Measurements from ENCODE around the gene RBMX.
"Not testable (repeated sequence)": the region's sequence is repeated elsewhere in the genome, so short reads cannot be mapped to it uniquely, and the experiment has no call there.

RBMX gene

DNA sequence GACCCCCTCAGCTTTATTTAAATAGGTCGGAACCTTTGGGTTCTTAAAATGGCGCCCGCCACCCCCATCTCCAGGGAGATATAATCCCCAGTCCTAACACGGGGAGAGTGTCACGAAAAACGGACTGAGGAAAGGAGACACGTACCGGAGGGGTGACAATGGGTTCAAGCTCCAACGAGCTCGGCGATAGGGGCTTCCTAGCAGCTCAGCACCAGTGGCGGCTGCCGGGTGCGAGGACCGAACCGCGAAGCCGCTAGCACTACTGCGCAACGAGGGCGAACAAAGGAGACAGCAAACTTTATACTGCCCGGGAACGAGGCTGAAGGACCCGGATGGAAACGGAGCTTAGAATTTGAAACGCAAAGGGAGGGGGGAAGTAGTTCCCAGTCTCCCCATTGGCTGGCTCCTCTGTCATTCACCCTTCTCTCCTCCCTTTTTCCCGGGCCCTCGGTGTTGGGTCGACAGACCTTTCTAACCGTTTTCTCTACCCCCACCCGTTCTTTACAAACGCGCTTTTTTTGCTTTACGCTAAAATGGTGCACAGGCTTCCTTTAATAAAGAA lies at the start of gene RBMX:
RBMX (minus strand) TSS at position 274 of the 562 bp plus-strand sequence. CDS start 1,298 bp downstream, outside the sequence.
- peak; percentile 87 for DNase-seq (ENCODE audit: low spot score)

DNA sequence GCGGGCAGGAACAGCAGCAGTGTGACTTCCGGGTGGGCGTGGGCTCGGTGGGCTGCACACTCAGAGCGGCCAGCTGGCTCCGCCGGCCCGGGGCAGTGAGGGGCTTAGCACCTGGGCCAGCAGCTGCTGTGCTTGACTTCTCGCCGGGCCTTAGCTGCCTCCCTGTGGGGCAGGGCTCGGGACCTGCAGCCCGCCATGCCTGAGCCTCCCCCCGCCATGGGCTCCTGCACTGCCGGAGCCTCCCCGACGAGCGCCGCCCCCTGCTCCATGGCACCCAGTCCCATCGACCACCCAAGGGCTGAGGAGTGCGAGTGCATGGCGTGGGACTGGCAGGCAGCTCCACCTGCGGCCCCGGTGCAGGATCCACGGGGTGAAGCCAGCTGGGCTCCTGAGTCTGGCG lies 40.9 kb upstream of the RBMX start:
- not testable (repeated sequence) for DNase-seq (ENCODE audit: low spot score)

DNA sequence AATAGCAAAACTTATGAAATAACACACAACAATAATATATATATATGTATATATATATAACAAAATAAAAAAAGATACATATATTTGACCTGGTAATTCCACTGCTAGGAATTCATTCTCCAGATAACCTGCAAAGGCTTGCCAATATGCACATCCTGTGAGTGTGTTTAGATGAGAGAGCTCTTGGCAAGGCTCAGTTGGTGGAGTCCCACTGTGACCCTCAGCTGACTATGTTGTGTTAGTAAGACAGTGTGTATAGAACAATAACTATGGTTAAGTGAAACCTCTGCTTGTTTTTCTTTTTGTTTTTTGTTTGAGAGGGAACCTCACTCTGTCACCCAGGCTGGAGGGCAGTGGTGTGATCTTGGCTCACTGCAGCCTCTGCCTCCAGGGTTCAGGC lies 39.5 kb upstream of the RBMX start:
- DNase-seq (ENCODE audit: low spot score), result no peak

DNA sequence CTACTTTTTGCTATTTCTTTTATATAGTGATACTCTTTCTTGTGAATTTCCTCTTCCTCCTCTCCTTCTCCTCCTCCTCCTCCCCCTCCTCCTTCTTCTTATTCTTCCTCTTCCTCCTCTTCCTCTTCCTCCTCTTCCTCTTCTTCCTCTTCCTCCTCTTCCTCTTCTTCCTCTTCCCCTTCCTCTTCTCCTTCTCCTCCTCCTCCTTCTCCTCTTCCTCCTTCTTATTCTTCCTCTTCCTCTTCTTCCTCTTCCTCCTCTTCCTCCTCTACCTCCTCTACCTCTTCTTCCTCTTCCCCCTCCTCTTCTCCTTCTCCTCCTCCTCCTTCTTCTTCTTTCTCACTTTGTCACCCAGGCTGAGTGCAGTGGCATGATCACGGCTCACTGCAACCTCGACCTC lies 36.3 kb upstream of the RBMX start:
- no peak for DNase-seq (ENCODE audit: low spot score)

DNA sequence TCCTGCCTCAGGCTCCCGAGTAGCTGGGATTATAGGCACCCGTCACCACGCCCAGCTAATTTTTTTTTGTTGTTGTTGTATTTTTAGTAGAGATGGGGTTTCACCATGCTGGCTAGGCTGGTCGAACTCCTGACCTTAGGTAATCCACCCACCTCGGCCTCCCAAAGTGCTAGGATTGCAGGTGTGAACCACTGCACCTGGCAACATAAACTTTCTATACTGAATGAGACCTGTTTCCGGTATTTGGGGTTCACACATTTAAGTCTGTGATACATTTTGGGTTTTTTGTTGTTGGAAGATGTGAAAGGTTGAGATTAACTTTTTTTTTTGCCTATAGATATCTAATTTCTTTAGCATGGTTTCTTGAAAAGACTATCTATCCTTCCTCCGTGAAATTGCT lies 31.1 kb upstream of the RBMX start:
- not testable (repeated sequence) for DNase-seq (ENCODE audit: low spot score)

DNA sequence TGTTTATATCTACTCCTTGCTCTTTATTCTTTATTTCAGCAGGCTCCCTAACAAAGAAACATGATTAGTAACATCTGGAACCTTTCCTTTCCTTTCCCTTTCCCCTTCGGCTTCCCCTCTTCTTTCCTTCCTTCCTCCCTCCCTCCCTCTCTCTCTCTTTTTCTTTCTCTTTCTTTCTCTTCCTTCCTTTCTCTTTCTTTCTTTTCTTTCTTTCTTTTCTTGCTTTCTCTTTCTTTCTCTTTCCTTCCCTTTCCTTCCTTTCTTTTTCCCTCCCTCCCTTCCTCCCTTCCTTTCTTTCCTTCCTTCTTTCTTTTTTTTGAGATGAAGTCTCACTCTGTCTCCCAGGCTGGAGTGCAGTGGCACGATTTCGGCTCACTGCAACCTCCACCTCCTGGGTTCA lies 30.7 kb upstream of the RBMX start:
- no peak for DNase-seq (ENCODE audit: low spot score)

DNA sequence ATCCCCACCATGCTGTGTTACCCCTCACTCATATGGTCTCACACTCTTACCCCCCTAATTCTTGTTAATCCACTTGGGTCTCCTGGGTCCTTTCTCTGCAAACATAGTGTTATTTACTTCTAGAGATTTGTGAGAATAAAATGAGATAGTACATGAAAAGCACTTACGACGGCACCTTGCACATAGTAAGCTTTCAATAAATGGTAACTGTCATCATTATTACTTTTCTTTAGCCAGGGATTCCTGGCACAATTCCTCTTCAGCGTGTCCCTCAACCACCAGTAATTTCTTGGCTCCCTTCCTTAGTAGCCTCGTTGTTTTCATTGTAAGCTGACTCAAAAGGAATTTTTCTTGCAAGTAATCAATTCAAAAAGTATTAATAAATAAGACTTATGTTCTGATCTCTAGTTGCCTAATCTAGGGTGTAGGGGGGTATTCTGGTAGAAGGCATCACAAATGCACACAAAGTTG lies 30.1 kb upstream of the RBMX start:
- DNase-seq (ENCODE audit: low spot score), result no peak

DNA sequence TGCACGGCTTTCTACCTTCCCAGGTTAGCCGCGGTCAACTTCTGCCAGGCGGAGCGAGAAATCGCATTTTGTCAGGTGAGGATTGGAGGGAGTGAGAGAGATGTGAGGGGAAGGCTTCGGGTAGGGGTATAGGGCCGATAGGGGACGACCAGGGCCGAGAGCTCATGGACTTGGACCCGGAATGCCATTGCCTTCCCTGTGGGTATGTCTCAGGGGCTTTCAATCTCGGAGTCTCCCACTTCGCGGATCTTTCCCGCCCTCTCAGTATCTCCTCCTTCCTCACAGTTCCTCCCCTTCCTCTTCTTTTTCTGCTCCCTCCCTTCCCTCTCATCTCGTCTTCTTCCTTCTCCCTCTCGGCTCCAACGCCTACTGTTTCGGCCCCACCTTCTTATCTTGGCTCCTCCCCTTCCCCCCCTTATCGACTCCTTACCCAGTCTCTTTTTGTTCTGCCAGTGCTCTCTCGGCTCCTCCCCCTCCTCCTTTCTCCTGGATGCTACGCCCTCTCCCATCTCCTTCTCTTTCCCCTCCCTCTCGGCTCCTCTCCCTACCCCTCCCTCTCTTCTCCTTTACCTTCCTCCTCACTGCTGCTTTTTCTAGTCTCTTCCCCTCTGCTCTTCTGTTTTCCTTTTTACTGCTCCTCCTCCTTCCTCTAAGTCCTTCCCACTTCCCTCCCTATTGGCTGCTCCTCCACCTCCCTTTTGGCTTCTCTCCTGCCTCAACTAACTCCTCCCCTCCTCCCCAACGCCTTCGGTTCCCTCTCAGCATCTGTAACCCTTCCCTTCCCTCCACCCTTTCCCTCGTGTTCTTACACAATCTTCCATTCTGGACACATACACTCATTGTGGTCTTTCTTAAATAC lies 29.4 kb upstream of the RBMX start:
- DNase-seq (ENCODE audit: low spot score), result peak; percentile 77

DNA sequence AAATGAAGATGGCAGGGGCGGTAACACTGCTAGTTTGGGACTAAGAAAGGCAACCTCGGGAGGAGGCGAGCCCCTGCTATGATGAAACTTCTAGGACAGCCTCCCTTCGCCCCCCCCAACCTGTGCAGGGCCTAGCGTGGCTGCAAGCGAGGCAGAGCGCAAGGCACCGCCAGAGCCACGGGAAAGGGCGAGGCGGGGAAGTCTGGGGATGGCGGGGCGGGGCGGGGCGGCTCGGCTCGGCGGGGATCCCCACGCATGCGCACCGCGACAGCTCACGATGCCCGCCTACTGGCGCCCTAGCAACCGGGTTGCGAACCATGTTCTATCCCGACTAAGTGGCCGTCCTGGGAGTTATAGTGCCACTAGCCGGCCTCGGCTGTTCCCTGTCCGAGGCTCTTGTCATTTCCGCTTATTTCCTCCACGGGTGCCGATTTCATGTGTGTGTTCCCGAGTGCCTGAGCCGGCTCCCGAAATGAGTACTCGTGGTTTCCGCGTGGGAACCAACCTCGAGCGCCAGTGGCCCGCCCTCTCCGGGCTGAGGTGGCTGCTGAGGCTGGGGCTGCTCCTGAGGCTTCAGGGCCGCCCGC lies 28.7 kb upstream of the RBMX start:
- peak; percentile 92 for DNase-seq (ENCODE audit: low spot score)

DNA sequence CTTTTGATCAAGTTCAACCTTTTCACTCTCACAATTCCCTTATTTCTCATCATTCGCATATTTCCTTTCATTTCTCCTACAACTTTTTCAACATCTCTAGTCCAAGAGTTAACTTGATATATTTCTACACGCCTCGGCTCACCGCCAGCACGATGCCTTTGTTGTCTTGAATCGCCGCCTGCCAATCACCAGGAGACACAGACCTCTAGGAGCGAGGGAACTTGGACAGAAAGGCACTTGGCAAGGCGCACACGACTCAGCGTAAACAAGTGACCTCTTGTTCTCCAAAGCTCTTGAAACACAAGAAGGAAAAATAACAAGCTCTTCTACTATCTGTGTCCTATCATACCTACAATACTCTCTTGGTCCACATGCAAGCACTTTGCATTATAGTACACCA lies 27.1 kb upstream of the RBMX start:
- no peak for DNase-seq (ENCODE audit: low spot score)

DNA sequence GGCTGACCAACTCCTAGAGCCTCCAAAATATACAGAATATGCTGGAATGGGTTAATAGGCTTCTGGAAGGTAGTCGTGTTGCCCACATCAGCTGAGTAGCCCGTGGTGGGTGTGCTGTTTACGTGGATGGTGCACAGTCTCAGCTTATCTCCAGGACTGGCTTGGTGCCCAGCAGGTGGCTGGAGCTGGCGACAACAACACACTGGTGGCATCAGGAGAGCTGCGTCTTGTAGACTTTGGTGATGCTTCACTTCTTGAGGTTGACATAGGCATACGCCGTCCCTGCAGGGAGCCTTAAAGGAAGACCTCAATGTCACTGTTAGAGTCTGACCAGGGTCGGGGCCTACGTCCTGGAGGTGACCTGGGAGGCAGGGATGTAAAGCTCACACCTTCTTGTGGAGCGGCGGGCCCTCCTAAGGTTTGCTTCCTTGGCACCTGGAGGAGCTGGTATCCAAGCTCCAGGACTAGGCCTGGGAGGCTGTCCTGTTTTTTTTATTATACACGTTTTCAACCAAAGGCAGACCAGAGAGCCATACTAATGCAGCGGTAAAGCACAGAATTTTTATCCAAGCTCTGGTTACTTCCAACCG lies 26.5 kb upstream of the RBMX start:
- DNase-seq (ENCODE audit: low spot score), result no peak

DNA sequence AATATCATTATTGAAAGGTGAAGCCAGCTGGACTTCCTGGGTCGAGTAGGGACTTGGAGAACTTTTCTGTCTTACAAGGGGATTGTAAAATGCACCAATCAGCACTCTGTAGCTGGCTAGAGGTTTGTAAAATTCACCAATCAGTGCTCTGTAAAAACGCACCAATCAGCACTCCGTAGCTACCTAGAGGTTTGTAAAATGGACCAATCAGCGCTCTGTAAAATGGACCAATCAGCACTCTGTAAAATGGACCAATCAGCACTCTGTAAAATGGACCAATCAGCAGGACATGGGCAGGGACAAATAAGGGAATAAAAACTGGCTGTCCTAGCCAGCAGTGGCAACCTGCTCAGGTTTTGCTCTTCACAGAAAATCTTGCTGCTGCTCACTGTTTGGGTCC lies 23.5 kb upstream of the RBMX start:
- not testable (repeated sequence) for DNase-seq (ENCODE audit: low spot score)

DNA sequence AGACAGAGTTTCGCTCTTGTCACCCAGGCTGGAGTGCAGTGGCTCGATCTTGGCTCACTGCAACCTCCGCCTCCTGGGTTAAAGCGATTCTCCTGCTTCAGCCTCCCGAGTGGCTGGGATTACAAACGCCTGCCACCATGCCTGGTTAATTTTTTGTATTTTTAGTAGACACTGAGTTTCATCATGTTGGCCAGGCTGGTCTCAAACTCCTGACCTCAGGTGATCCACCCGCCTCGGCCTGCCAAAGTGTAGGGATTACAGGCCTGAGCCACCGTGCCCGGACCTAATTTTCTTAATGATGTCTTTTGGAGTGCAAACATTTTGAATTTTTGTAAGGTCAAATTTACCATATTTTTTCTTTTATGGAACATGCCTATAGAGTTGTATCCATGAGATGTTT lies 19.5 kb upstream of the RBMX start:
- not testable (repeated sequence) for DNase-seq (ENCODE audit: low spot score)

DNA sequence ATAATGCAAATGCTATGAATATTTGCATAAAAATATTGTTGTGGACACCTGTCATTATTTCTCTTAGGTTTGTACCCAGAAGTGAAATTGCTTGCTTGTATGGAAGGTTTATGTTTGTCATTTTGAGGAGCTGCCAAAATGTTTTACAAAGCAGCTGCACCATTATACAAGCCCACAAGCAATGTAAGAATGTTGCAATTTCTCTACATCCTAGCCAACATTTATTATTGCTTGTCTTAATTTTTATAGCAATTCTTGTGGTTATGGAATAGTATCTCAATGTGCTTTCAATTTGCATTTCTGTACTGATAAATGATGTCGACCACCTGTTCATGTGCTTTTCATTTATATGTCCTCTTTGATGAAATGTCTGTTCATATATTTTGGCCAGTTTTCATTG lies 18.7 kb upstream of the RBMX start:
- DNase-seq (ENCODE audit: low spot score), result no peak

DNA sequence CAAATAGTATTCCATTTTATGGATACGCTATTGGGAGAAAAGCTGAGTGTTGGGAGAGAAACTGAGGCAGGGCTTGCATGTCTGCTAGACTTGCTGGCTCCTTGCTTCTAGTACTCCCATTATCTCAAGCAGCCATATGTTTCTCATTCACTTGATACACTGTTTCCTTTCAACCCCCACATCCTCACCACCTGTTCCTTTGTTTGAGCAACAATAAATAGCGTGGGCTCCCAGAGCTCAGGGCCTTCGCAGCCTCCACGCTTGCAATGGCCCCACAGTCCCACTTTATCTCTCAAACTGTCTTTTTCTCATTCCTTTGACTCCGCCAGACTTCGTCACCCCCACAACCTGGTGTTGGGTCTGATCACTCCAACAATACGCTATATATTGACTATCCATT lies 18.2 kb upstream of the RBMX start:
- DNase-seq (ENCODE audit: low spot score), result not testable (repeated sequence)

DNA sequence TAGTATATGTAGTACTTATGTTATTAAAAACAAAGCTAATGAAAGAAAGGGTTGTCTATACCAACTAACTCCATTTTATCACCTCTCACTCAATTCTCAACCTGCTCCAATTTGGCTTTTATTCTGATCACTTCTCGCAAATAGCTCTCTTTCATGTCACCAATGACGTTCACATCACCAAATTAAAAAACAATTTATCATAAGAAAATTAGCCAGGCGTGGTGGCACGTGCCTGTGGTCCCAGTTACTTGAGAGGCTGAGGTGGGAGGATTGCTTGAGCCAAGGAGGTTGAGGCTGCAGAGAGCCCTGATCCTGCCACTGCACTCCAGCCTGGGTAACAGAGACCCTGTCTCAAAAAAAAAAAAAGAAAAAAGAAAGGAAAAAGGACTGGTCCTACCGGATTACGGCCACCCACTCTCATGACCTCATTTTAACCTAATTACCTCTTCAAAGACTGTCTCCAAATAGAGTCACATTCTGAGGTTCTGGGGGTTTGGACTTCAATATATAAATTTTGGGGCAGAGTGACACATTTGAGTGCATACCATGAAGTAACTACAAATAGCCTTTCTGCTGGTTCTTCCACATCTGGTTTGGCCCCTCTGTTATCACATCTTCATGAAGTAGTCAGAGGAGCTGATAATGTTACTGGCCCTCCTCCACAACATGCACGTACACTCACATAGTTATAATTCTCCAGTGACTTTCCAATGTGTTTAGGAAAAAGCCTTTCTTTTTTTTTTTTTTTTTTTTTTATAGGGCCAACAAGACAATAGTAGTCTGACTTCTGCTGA lies 15.8 kb upstream of the RBMX start:
- no peak for DNase-seq (ENCODE audit: low spot score)

DNA sequence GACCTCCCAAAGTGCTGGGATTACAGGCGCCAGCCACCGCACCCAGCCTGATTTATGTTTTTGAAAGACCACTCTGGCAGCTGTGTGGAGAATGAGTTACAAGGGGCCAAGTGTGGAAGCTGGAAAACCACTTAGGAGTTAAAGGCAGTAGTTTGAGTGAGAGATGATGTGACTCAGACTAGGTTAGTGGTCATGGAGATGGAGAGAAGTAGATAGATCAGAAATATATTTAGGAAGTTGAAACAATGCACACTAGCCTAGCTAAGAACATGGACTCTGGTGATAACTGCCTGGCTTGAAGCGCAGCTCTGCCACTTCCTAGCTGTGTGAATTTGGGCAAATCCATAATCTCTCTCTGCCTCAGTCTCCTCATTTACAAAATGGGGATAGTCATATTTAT lies 11.9 kb upstream of the RBMX start:
- no peak for DNase-seq (ENCODE audit: low spot score)

DNA sequence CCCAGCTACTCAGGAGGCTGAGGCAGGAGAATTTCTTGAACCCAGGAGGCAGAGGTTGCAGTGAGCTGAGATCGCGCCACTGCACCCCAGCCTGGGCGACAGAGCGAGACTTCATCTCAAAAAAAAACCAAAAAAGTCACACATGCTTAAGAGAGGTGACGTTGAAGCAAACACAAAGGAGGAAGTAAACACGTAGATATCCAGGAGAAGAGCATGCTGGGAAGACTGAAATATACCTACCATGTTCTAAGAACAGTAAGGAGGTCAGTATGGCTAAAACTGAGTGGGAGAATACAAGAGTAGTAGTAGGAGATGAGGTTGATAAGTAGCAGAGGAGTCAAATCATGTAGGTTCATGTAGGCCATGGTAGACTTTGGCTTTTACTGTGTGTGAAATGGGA lies 10.1 kb upstream of the RBMX start:
- not testable (repeated sequence) for DNase-seq (ENCODE audit: low spot score)

DNA sequence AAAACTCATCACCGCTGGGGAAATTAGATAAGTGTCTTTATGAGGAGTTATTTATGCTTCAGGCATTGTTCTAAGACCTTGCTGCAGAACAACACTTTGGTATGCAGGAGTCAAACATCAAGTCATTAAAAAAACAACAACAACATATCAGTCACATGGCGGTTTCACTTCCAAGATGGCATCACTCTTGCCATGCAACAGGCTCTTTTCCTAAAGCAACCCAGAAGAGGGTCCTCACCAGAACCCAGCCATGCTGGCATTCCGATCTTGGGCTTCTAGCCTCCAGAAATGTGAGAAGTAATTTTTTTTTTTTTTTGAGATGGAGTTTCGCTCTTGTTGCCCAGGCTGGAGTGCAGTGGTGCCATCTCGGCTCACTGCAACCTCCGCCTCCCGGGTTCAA lies 8.7 kb upstream of the RBMX start:
- DNase-seq (ENCODE audit: low spot score), result no peak

DNA sequence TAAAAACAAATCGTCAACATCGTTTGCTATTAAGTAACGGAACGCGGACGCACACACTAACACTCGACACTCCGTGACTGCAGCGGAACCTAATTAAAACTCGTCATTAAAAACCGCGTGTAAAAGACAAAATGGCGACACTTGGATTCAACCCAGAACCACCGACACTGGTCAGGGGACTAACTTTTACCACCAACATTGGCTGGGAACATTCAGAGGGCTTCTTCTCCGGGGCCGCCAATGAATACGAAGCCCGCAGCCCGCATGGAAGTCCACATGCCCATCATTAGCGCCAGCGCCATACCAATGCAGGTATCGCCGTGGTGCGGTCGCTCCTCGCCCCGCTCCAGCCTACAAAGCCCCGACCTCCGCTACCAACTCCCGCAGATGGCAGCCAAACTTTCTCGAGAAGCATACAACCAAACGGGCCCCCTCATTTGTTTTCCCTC lies 498 bp downstream of the RBMX start:
- peak; percentile 8 for DNase-seq (ENCODE audit: low spot score)

DNA sequence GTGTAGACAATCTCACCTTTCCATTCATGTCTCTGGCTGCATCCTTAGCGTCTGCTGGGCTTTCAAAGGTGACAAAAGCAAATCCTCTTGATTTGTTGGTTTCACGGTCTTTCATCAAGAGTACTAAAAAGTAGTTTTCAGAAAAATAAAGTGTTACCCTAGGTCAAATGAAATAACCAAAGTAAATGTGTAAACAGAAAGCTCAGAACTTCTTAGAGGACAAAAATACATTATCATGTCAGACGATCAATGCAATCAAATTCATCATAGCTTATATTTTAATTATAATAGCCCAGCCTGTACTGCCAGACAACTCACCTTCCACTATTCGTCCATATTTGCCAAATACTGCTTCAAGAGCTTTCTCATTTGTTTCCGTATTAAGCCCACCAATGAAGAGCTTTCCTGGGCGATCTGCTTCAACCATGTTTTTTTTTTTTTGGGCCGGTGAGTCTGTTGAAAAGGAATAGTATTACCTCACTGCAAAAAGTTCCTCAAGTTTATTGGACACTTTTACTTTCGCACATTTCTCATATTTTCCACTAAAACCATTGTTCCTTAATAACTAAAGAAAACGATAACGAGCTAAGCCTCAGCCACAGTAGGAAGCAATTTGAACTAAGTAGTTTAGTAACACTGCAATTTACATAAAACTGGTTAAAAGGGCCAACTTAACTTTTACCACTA lies 1.4 kb downstream of the RBMX start:
- no peak for DNase-seq (ENCODE audit: low spot score)
